NCI-H2107 treated with DMSO at 0.1 percent for 48 hours (cell line): ENCODE data around the gene IQCK.

Source experiments
- DNase-seq: peaks from one replicate; lab custom pipeline; 2025; ENCODE audit not compliant: unreplicated experiment; lab: John Stamatoyannopoulos, UW

The IQCK gene

DNA sequence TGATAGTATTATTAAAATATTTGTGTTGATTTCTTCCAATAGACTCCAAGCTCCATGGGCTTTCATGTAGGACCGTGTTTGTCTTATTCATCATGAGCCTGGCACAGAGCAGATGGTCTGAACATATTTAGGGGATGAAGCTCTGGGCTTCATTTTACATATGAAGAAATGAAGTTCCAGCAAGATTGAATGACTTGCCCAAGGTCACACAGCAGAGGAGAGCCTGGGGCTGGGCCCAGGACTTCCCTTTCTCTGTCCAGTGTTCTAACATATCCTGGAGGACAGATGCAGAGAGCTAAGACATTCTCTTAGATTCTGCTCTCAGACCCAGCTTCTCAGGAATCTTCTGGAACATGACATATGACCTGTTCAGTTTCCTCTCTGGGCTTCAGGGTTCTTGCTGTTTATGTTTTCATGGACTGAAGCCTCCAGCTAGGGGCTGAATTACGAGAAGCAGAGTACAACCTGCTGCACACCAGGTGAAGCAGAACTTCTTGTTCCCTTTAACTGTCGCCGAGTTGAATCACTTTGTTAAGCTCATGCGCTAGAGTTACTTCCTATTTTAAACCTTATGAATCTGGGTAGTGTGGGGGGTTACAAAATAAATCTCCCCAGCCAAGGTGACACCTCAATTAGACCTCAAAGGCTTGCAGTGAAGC lies 113.0 kb downstream of the IQCK start:
- no peak for DNase-seq

- DNase-seq: no peak
Measured at GRCh38 chr16:19831678-19832077, 113.6 kb downstream of the IQCK start.

DNA sequence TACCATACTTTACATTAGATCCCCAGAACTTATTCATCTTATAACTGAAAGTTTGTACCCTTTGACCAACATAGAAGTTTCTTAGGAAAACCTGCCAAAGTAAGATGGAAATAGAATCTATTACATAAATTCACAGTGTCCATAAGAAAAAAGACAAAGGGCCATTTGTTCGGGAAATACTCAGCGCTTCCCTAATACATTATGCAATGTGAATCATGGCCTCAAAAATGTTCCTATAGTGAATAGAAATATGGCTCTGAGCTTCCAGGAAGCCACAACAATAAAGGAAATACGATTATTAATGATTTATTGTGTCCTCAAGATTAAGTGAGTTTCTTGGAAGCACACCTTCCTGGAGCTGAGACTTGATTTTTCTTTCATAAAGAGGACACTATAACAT lies 115.1 kb downstream of the IQCK start:
- no peak for DNase-seq

GRCh38 chr16:19833581-19833980 lies 115.5 kb downstream of the IQCK start:
- DNase-seq: no peak

DNA sequence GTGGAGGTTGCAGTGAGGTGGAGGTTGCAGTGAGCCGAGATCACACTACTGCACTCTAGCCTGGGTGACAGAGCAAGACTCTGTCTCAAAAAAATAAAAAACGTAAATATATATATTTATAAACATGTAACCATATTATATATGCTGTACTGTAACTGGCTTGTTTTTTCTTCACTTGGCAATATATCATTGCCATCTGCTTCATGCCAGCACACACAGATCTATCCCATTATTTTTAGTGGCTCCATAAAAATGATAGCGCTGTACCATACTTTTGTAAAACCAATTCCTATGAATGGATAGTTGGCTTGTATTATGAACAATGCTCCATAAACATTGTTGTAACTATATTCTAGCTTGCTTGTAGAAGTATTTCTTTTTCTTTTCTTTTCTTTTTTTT lies 117.1 kb downstream of the IQCK start:
- no peak for DNase-seq

GRCh38 chr16:19835968-19836421 lies 117.9 kb downstream of the IQCK start:
- no peak for DNase-seq

DNA sequence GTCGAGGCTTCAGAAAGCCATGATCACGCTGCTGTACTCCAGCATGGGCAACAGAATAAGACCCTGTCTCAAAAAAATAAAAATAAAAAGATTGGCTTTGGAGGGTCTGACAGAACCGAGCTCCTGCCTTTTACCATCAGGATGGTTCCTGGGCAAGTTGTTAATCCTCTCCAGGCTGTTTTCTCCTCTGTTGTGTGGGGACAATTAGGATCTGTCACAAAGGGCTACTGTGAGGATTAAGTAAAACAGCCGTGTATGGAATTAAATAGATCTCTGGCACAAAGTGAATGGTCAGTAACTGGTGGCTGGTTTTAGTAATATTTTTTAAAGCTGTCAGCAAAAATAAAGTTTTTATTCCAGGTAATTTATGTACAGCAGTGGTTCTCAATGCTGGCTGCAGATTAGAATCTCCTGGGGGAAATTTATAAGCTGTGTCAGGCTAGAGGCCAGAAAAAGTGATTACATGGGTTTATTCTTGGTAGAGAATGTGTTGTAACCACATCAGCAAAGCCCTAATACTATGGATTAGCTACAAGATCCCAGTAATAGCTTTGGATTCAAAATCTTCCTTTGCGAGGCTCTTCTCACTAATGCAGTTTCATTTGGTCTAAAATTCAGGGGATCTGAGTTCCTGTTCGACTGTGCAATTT lies 119.4 kb downstream of the IQCK start:
- no peak for DNase-seq

GRCh38 chr16:19837984-19838707 lies 120.1 kb downstream of the IQCK start:
- DNase-seq: no peak

- peak; percentile 75 for DNase-seq
Measured at GRCh38 chr16:19840524-19841110, 122.5 kb downstream of the IQCK start.

- no peak for DNase-seq
Measured at GRCh38 chr16:19841184-19841583, 123.1 kb downstream of the IQCK start.

GRCh38 chr16:19842426-19843157 lies 124.5 kb downstream of the IQCK start:
- DNase-seq: no peak

DNA sequence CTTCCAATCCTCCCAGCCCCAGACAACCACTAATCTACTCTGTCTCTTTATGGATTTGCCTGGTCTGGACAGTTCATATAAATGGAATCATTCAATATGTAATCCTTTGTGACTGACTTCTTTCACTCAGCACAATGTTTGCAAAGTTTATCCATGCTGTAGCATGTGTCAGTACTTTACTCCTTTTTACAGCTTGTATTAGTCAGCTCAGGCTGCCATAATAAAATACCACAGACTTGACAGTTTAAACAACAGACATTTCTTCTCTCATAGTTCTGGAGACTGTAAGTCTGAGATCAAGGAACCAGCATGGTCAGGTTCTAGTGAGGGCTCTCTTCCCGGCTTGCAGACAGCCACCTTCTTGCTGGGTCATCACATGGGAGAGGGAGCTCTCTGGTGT lies 125.3 kb downstream of the IQCK start:
- no peak for DNase-seq

- no peak for DNase-seq
Measured at GRCh38 chr16:19844945-19845641, 127.0 kb downstream of the IQCK start.

DNA sequence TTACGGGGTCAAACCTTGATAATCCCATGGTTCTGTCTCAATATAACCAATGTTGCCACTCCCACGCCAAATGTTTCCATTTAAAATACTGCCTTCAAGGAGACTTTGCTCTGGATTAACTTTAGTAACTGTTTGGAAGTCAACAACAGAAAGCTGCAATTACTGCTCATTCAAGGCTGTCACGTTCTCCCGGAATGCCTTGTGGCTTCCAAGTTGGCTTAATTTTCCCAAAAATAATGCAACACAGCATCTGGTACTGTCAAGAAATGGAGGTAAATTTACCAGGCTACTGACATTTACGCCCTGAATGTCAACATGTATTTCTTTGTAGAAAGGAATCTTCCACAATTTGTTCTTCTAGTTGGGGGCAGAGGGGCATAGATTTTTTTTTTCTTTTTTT lies 128.4 kb downstream of the IQCK start:
- DNase-seq: no peak

DNA sequence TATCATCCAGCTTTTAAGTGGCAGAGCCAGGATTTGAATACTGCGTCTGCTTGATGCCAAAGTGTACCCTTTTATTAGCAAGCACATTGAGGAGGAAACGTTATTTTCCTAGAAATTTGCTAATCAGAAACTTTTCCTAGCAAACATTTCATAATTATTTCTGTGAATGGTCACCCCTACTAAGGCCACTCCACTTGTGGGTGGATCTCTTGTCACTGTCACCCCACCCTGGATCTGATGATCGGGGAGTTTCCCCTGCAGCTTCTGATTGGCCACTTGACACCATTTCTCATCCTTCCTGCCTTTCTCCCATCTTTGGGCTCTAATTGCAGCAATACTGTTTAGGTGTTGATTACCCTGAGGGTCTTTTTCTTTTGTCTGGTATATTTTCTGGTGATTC lies 130.7 kb downstream of the IQCK start:
- DNase-seq: no peak

GRCh38 chr16:19850131-19850817 lies 132.2 kb downstream of the IQCK start:
- no peak for DNase-seq

DNA sequence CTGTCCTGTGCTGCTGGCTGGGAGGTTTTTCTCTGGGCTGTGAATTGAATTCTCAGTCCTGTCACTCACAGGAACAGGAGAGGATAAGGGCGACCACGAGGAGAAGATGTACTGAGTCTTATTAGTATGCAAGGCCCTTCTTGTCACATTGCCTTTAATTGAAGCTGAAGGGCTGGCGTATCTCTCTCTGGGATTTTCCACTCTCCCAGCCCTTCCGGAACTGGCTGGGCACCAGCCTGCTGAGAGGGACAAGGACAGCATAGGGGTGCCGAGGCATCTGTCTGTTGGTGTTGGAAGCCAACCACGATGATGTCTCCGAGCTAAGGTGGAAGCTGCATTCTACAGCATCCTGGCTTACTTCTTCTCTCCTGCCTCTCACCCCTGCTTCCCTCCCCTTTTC lies 133.4 kb downstream of the IQCK start:
- no peak for DNase-seq

DNA sequence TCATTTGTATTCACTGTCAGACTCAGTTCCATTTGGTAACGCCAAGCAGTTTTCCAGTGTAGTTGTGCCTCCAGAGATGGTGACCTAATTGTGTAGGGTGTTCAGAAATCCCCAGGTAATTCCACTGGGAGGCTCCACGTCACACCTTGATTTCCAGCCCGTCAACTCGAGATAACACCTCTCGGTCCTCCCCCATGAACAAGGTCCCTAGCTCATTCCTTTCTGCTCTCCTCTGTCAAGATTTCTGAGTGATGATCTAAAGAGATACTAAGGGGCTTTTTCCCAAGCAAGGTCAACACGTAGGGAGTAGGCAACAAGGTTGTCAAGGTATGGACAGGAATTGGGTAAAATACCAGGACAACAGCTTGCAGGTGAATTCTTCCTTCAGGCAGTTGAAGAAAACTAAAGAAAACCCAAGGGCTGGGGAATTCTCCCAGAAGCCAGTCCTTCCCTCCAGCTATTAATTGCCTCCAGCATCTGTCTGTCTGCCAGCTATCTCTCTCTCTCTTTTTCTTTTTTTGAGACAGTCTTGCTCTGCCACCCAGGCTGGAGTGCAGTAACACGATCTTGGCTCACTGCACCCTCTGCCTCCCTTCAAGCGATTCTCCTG lies 135.2 kb downstream of the IQCK start:
- no peak for DNase-seq

GRCh38 chr16:19853742-19854542 lies 135.9 kb downstream of the IQCK start:
- peak; percentile 88 for DNase-seq
